Activated naive CD4-positive, alpha-beta T cell treated with anti-CD3 and anti-CD28 coated beads for 36 hours (primary cell): Measurements from ENCODE around the gene NGLY1. TPM values are rescaled to one million over a fixed set of nuclear protein-coding genes. Genes with fewer than 3 reads are reported as not detected.

ENCODE experiments used
- CTCF ChIA-PET: fragments of 350-600 bp; sonication (Branson Sonifier 250); formaldehyde crosslinking; loops from one replicate; lab custom pipeline; 2021; ENCODE audit warnings: antibody characterized with exemption; lab: Charles Lee
- DNase-seq: peaks from one replicate; pipeline ENCODE4 v3.0.0-alpha.2; 2020
- H3K27ac Mint-ChIP-seq: one replicate; pipeline ENCODE4 v1.8.0; 2021; ENCODE audit warnings: mild to moderate bottlenecking, mixed read lengths
- H3K27me3 Mint-ChIP-seq: one replicate; pipeline ENCODE4 v1.8.0; 2021; ENCODE audit warnings: low read depth, mixed read lengths
- H3K36me3 Mint-ChIP-seq: one replicate; pipeline ENCODE4 v1.8.0; 2021; ENCODE audit warnings: low read depth, mixed read lengths
- H3K4me1 Mint-ChIP-seq: one replicate; pipeline ENCODE4 v1.8.0; 2021; ENCODE audit warnings: low read depth, mixed read lengths
- H3K4me3 Mint-ChIP-seq: one replicate; pipeline ENCODE4 v1.8.0; 2021; ENCODE audit warnings: mild to moderate bottlenecking, moderate library complexity, mixed read lengths
- H3K9me3 Mint-ChIP-seq: one replicate; pipeline ENCODE4 v1.8.0; 2021; ENCODE audit warnings: mixed read lengths
- intact Hi-C: fragments of 100-400 bp; cut with micrococcal nuclease; formaldehyde crosslinking; loops from one replicate; pipeline ENCODE4 v1.15.1; 2023
- total RNA-seq, 2 experiments: library from RNA; stranded (reverse); gene quantifications; one replicate each; pipeline ENCODE4 v1.2.3, GENCODE V29; 2021

NGLY1 gene
- total RNA-seq = 10 to 100 TPM; 49.0 to 50.0 TPM

GRCh38 chr3:25782938-25783660 lies at the start of gene NGLY1:
NGLY1 (minus strand) TSS chr3:25783443; CDS start chr3:25783390, 53 bp downstream.
- CTCF ChIA-PET = interaction anchor here (0.7 to 1.4 kb wide), 4 partner anchors 15 to 135 kb away, joined by 3 to 6 read pairs (median 4); no protein-coding TSS in a partner anchor
- peaks cover 8% of the 10 kb centered on the region for H3K36me3 Mint-ChIP-seq
- peak within 1 kb of the TSS; percentile 88 for H3K27ac Mint-ChIP-seq
- no peaks in the 10 kb centered on the region for H3K9me3 Mint-ChIP-seq
- intact Hi-C loops = loop anchor here (1.0 to 10.0 kb wide), 7 partner anchors 7 to 1702 kb away; partner anchors contain the start of genes NEK10, OXSM and SLC4A7
- DNase-seq = peak; percentile 87
- H3K4me1 Mint-ChIP-seq = peaks cover 40% of the 10 kb centered on the region
- no peaks in the 10 kb centered on the region for H3K27me3 Mint-ChIP-seq
- H3K4me3 Mint-ChIP-seq = peak within 1 kb of the TSS; percentile 88

DNA sequence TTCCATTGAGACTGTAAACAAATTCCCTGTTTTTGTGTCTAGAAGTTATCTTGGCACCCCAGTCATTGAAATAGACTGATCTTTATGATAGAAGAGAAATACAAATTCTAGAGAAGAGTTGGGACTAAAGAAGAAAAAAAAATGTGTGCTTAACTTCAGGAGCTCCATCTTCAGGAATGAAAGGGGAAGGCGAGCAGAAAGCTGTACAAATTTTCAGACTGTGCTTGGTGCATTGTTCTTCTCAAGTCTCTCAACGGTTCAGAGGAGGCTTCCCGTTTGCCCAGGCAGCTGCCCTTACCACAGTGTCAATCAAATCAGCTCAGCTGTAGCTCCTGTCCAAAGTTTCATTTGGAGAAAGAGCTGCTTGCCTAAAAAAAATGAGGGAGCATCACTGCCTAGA lies 48.3 kb upstream of the NGLY1 start:
- intact Hi-C loops = loop anchor here (1.0 kb wide), 1 partner anchor 183 kb away; no protein-coding TSS in a partner anchor

GRCh38 chr3:25830373-25831280 lies 47.4 kb upstream of the NGLY1 start:
- no peak overlapping the region for H3K27ac Mint-ChIP-seq
- CTCF ChIA-PET = interaction anchor here (0.5 to 2.8 kb wide), 3 partner anchors 36 to 182 kb away, joined by 3 to 16 read pairs (median 3); no protein-coding TSS in a partner anchor
- H3K27me3 Mint-ChIP-seq = peaks cover 4% of the 10 kb centered on the region
- intact Hi-C loops = loop anchor here (1.0 kb wide), 1 partner anchor 182 kb away; no protein-coding TSS in a partner anchor
- H3K36me3 Mint-ChIP-seq = no peaks in the 10 kb centered on the region
- no peak overlapping the region for H3K4me3 Mint-ChIP-seq
- no peak for DNase-seq
- H3K9me3 Mint-ChIP-seq = no peaks in the 10 kb centered on the region
- H3K4me1 Mint-ChIP-seq = peaks cover 9% of the 10 kb centered on the region

More for the DNA sequence above, 48.3 kb upstream of the NGLY1 start:
- Mint-ChIP-seq H3K27ac (no peak overlapping the region), H3K36me3 (no peaks in the 10 kb centered on the region), H3K4me1 (peaks cover 2% of the 10 kb centered on the region), H3K27me3 (peaks cover 4% of the 10 kb centered on the region), H3K4me3 (no peak overlapping the region), H3K9me3 (no peaks in the 10 kb centered on the region)
- CTCF ChIA-PET = interaction anchor here (0.5 to 2.8 kb wide), 2 partner anchors 37 to 183 kb away, joined by 3 to 16 read pairs; no protein-coding TSS in a partner anchor
- DNase-seq = no peak

DNA sequence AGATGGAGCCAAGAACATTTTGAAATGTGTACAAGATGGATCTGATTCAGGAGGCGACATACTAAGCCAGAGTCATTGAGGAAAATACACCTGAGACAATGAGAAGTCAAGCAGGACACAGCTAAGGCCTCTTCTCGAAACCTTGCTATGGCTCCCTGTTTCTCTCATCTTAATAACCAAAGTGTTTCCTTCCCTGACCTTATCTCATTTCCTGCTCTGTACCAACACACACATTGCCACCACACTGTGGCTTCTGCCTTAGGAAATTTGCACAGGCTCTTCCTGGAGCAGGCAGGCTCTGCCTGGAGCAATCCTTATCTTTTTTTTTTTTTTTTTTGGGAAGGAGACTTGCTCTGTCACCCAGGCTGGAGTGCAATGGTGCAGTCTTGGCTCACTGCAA lies 43.3 kb upstream of the NGLY1 start:
- no peak for DNase-seq
- H3K4me3 Mint-ChIP-seq = no peak overlapping the region
- CTCF ChIA-PET = interaction anchor here (0.6 to 1.1 kb wide), 3 partner anchors 9 to 203 kb away, joined by 3 to 4 read pairs (median 3); no protein-coding TSS in a partner anchor
- H3K4me1 Mint-ChIP-seq = peaks cover 9% of the 10 kb centered on the region
- no peak overlapping the region for H3K27ac Mint-ChIP-seq
- intact Hi-C loops = no loop called here
- H3K27me3 Mint-ChIP-seq = peaks cover 2% of the 10 kb centered on the region
- no peaks in the 10 kb centered on the region for H3K9me3 Mint-ChIP-seq
- no peaks in the 10 kb centered on the region for H3K36me3 Mint-ChIP-seq

GRCh38 chr3:25823314-25823713 lies 40.1 kb upstream of the NGLY1 start:
- H3K36me3 Mint-ChIP-seq = no peaks in the 10 kb centered on the region
- intact Hi-C loops = no loop called here
- peaks cover 9% of the 10 kb centered on the region for H3K4me1 Mint-ChIP-seq
- H3K9me3 Mint-ChIP-seq = no peaks in the 10 kb centered on the region
- H3K27ac Mint-ChIP-seq = no peak overlapping the region
- CTCF ChIA-PET = interaction anchor here (0.6 to 1.4 kb wide), 2 partner anchors 11 to 175 kb away, joined by 3 read pairs; no protein-coding TSS in a partner anchor
- H3K4me3 Mint-ChIP-seq = no peak overlapping the region
- no peaks in the 10 kb centered on the region for H3K27me3 Mint-ChIP-seq
- DNase-seq = no peak

DNA sequence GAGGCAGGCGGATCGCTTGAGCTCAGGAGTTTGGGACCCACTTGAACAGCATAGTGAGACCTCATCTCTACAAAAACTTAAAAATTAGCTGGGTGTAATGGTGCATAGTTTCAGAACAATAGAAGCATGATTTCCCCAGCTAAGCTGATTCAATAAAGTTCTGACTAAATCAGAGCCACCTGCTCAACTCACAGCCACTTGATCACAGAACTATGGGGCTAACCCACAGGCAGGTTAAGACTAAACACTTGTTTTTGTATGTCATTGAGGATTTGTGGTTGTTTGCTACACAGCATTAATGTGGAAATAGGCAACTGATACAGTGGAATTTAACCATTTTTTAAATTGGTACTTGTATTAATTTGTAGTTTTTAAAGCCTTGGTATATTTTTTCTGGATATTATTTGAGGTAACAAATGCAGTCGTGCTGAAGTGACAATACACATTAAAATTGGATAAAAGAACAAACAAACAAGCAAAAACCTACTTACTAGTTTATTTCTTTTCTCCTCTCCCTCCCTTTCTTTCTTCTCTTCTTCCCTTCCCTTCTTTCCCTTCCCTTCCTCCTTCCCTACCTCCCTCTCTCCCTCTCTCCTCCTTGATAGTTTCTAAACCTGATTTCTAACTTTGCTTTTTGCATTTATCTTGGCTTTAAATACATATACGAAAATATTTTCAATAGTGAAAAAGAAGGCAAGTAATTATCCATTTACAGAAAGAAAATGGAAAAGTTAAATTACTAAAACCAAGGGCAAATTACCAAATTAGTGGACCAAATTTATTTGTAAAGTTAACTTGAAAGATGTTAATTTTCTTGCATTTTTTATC lies 38.7 kb upstream of the NGLY1 start:
- CTCF ChIA-PET = no interaction called here
- peaks cover 12% of the 10 kb centered on the region for H3K4me1 Mint-ChIP-seq

DNA sequence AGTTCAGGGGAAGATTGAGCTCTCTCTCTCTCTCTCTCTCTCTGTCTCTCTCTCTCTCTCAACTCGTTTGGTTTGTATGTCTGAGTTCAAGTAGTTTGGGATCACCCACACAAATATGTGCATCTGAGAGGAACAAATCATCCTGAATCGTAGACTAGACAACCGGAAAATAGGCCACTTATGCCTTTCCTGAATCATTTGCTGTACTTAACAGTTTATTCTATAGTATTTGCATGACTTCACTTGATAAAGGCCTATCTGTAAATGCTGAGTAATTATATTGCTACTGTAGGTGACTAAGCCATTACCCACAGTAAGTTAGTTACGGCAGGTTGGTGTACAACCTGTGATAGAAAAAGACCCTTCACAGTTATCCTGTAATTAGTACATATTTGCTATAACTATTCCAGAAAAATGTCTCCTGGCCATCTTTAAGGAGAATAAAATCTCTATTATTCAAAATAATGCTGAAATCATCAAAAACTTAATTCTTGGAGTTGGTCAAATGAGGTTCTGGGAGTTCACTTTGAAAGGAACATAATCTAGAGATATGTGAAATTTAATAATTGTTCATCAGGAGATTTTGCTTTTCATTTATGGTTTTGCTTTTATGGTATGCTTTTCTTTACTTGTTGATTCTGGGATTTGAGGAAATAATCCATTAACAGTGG lies 37.7 kb upstream of the NGLY1 start:
- no peak overlapping the region for H3K4me3 Mint-ChIP-seq
- no peaks in the 10 kb centered on the region for H3K9me3 Mint-ChIP-seq
- intact Hi-C loops = no loop called here
- H3K36me3 Mint-ChIP-seq = no peaks in the 10 kb centered on the region
- DNase-seq = no peak
- CTCF ChIA-PET = interaction anchor here (0.9 to 1.4 kb wide), 2 partner anchors 15 to 36 kb away, joined by 3 to 4 read pairs; no protein-coding TSS in a partner anchor
- H3K4me1 Mint-ChIP-seq = peaks cover 6% of the 10 kb centered on the region
- H3K27me3 Mint-ChIP-seq = no peaks in the 10 kb centered on the region
- no peak overlapping the region for H3K27ac Mint-ChIP-seq

More for the DNA sequence above, 38.7 kb upstream of the NGLY1 start:
- DNase-seq = no peak
- H3K9me3 Mint-ChIP-seq = no peaks in the 10 kb centered on the region
- H3K4me3 Mint-ChIP-seq = no peak overlapping the region
- no peak overlapping the region for H3K27ac Mint-ChIP-seq
- intact Hi-C loops = no loop called here
- no peaks in the 10 kb centered on the region for H3K36me3 Mint-ChIP-seq
- no peaks in the 10 kb centered on the region for H3K27me3 Mint-ChIP-seq

DNA sequence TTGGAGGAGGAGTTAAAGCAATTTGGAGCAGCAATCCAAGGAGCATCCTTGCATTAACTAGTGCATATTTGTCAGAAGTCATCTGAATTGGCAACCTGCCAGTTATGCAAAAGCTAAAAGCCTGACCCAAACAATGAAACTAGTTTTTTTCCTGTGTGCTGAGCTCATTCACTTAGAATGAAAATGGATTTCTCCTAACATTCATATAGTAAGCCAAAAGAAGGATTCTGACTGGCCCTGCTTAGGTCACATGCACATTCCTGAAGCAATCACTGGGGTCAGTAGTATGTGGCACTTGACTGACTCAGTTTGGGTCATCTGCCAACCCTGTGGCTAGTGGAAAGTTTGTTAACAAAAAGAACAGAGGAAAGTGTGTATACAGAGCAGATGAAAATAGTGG lies 37.1 kb upstream of the NGLY1 start:
- no peaks in the 10 kb centered on the region for H3K27me3 Mint-ChIP-seq
- no peak overlapping the region for H3K4me3 Mint-ChIP-seq
- no peak overlapping the region for H3K27ac Mint-ChIP-seq
- intact Hi-C loops = no loop called here
- DNase-seq = no peak
- no peaks in the 10 kb centered on the region for H3K36me3 Mint-ChIP-seq
- CTCF ChIA-PET = interaction anchor here (0.7 to 1.4 kb wide), 4 partner anchors 16 to 93 kb away, joined by 3 to 4 read pairs (median 3); no protein-coding TSS in a partner anchor
- H3K4me1 Mint-ChIP-seq = peaks cover 4% of the 10 kb centered on the region
- no peaks in the 10 kb centered on the region for H3K9me3 Mint-ChIP-seq

DNA sequence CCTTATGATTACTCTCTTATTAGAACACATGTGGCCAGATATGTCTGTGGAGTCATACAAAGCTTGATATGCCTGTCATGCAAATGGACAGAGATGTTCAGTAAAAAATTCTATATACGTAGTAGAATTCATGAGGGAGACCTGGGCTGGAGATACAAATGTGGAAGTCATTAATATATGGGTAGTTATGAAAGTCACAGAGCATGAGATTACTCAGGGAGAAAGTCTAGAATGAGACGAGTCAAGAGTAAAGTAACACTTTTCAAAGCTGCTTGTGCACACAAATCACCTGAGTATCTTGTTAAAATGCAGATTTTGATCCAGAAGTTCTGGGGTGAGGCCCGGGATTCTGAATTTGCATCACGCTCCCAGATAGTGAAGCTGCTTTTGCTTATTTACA lies 35.1 kb upstream of the NGLY1 start:
- CTCF ChIA-PET = interaction anchor here (0.6 kb wide), 1 partner anchor 61 kb away, joined by 3 read pairs; no protein-coding TSS in a partner anchor
- no peaks in the 10 kb centered on the region for H3K27me3 Mint-ChIP-seq
- H3K27ac Mint-ChIP-seq = no peak overlapping the region
- H3K4me1 Mint-ChIP-seq = peaks cover 4% of the 10 kb centered on the region
- no peaks in the 10 kb centered on the region for H3K9me3 Mint-ChIP-seq
- intact Hi-C loops = no loop called here
- H3K4me3 Mint-ChIP-seq = no peak overlapping the region
- H3K36me3 Mint-ChIP-seq = no peaks in the 10 kb centered on the region
- DNase-seq = no peak

- Mint-ChIP-seq H3K27me3 (no peaks in the 10 kb centered on the region), H3K36me3 (no peaks in the 10 kb centered on the region), H3K4me1 (peaks cover 4% of the 10 kb centered on the region), H3K4me3 (no peak overlapping the region), H3K9me3 (no peaks in the 10 kb centered on the region), H3K27ac (no peak overlapping the region)
- no peak for DNase-seq
- intact Hi-C loops = loop anchor here (2.0 kb wide), 1 partner anchor 27 kb away; the partner anchor contains the start of gene OXSM
- CTCF ChIA-PET = interaction anchor here (1.1 kb wide), 1 partner anchor 59 kb away, joined by 3 read pairs; no protein-coding TSS in a partner anchor
Measured at GRCh38 chr3:25817638-25818037, 34.4 kb upstream of the NGLY1 start.

DNA sequence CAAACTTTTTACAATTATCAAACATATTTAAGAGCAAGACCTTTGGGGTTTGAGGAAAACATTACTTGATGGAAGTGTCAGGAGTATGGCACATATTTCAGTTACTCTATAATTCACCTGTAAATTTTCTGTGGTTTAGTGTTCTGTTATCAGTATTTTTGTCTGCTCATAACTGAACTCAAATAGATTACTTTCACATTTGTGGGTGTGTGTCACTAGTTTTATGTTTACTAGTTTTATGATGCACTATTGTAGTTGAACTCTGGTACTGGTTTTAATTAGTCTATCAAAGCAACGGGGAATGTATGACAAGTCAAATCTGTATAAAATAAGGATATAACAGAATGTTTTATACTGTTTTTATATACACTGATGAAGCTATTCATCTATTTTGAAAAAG lies 33.9 kb upstream of the NGLY1 start:
- H3K9me3 Mint-ChIP-seq = no peaks in the 10 kb centered on the region
- no peaks in the 10 kb centered on the region for H3K27me3 Mint-ChIP-seq
- H3K4me3 Mint-ChIP-seq = no peak overlapping the region
- H3K36me3 Mint-ChIP-seq = no peaks in the 10 kb centered on the region
- CTCF ChIA-PET = interaction anchor here (1.1 kb wide), 1 partner anchor 59 kb away, joined by 3 read pairs; no protein-coding TSS in a partner anchor
- no peak for DNase-seq
- intact Hi-C loops = loop anchor here (2.0 kb wide), 1 partner anchor 26 kb away; the partner anchor contains the start of gene OXSM
- no peak overlapping the region for H3K27ac Mint-ChIP-seq
- H3K4me1 Mint-ChIP-seq = peaks cover 4% of the 10 kb centered on the region
